NCI-H2196 treated with DMSO at 0.1 percent for 48 hours (cell line): ENCODE measurements around the gene THOP1.

Experiments used
- DNase-seq: peaks from one replicate; lab custom pipeline; 2025; ENCODE audit not compliant: unreplicated experiment; lab: John Stamatoyannopoulos, UW

THOP1 gene

GRCh38 chr19:2850256-2850925, 65.1 kb downstream of the THOP1 start:
- no peak for DNase-seq

DNA sequence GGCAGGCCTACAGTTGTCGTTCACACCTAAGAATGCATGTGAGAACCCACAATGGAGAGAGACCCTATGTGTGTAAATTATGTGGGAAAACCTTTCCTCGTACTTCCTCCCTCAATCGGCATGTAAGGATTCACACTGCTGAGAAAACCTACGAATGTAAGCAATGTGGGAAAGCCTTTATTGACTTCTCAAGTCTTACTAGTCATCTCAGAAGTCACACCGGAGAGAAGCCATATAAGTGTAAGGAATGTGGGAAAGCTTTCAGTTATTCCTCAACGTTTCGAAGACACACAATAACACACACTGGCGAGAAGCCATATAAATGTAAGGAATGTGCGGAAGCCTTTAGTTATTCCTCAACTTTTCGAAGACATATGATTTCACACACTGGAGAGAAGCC, 67.3 kb downstream of the THOP1 start:
- DNase-seq: no peak

DNA sequence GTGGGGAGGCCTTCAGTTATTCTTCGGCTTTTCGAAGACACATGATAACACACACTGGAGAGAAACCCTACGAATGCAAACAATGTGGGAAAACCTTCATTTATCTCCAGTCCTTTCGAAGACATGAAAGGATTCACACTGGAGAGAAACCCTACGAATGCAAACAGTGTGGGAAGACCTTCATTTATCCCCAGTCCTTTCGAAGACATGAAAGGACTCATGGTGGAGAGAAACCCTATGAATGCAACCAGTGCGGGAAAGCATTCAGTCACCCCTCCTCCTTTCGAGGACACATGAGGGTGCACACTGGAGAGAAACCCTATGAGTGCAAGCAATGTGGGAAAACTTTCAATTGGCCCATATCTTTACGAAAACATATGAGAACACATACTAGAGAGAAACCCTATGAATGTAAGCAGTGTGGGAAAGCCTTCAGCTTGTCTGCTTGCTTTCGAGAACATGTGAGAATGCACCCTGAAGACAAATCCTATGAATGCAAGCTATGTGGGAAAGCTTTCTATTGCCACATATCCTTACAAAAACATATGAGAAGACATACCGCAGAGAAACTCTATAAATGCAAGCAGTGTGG, 67.8 kb downstream of the THOP1 start:
- DNase-seq: no peak

DNA sequence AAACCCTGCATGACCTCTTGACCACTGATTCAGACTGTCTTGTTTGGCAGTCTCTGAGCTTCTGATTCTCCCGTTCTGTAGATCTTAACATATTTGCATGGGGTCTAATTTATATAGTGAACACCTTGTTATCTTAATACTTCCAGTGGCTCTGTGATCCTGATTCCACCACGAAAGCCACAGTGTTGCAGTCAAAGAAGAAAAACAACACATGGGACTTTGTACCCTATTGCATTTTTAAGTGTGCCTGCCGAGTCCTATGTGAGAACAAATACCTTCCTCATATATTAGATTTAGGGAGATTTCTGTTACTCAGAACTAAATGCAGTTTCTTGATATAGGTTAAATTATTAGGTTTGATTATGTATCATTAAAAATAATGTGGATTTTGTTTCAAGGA, 69.5 kb downstream of the THOP1 start:
- no peak for DNase-seq

GRCh38 chr19:2856457-2857050, 71.3 kb downstream of the THOP1 start:
- no peak for DNase-seq

GRCh38 chr19:2858864-2859263, 73.6 kb downstream of the THOP1 start:
- no peak for DNase-seq

DNA sequence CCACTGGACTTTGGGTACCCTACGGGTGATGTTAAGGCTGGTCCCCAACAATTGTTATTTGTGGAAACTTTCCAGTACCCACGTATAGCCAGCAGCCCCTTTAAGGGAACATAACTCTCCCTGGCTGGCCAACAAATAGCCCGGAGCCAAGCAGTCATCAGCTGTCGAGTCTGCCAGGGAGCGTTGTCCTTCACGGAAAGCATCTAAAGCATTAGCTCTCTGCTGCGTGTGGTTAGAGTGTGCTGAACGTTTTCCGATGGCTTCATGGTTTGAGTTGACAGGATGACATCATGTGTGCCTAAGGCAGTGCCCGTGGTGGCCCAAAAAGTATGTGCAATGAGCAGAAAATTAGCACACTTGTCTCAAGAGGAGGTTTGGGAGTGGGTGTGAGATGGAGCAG, 78.5 kb downstream of the THOP1 start:
- no peak for DNase-seq
